Chondrocyte (in vitro differentiated cells): ENCODE results near the gene AKT3. TPM values are rescaled to one million over a fixed set of nuclear protein-coding genes. Genes with fewer than 3 reads are reported as not detected.

Source experiments
- DNase-seq: peaks from one replicate; pipeline ENCODE4 v3.0.0; 2021; ENCODE audit warnings: mixed read lengths, low spot score
- H3K27ac Mint-ChIP-seq: one replicate; pipeline ENCODE4 v1.8.0; 2021; ENCODE audit warnings: mild to moderate bottlenecking, moderate library complexity, mixed read lengths; ENCODE audit not compliant: unreplicated experiment
- H3K27me3 Mint-ChIP-seq: 2 replicates; pipeline ENCODE4 v1.8.0; 2021; ENCODE audit warnings: low read depth, mixed read lengths
- H3K36me3 Mint-ChIP-seq: 2 replicates; pipeline ENCODE4 v1.8.0; 2021; ENCODE audit warnings: low read depth, mixed read lengths
- H3K4me1 Mint-ChIP-seq: 2 replicates; pipeline ENCODE4 v1.8.0; 2021; ENCODE audit warnings: low read depth, mild to moderate bottlenecking, mixed read lengths
- H3K4me3 Mint-ChIP-seq: one replicate; pipeline ENCODE4 v1.8.0; 2021; ENCODE audit warnings: mild to moderate bottlenecking, moderate library complexity, mixed read lengths; ENCODE audit not compliant: unreplicated experiment
- H3K9me3 Mint-ChIP-seq: 2 replicates; pipeline ENCODE4 v1.8.0; 2021; ENCODE audit warnings: low read depth, mixed read lengths
- total RNA-seq: library from RNA; stranded (reverse); gene quantifications from 3 replicates; pipeline ENCODE4 v1.2.1, GENCODE V29; 2021
- TF ChIP-seq, protein P1 (sequence below): fragments of 200-600 bp; sonication (generic); IDR thresholded peaks from 2 replicates; pipeline ENCODE4 v1.5.0; 2021; ENCODE audit warnings: antibody characterized with exemption, mild to moderate bottlenecking, moderate library complexity

AKT3 gene
- total RNA-seq, 1 donor from 2014 or later, result 111 TPM

DNA sequence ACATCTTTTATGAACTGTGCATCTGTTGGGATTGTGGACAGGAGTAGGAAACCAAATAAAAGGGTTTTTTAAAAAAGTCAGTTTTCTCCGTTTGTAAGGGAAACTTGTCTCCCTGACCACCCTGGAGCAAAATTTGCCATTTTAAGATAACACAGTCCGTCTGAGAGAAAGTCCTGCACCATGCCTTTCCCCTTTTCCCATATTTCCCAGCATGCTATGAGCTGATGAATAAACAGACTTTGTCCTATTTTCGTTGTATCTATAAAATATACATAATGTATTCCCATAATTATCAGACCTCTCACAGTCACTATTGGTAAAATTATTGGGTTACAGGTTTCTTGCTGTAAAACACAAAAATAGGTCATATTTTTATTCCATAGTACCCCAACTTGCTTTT lies 1.7 kb upstream of the AKT3 start:
- Mint-ChIP-seq H3K4me1 (peaks cover 25% of the 10 kb centered on the region), H3K27me3 (no peaks in the 10 kb centered on the region), H3K27ac (peak overlapping the region; percentile 67), H3K9me3 (no peaks in the 10 kb centered on the region), H3K4me3 (peak overlapping the region; percentile 80), H3K36me3 (no peaks in the 10 kb centered on the region)
- no peak for DNase-seq
- TF ChIP-seq, protein P1, sequence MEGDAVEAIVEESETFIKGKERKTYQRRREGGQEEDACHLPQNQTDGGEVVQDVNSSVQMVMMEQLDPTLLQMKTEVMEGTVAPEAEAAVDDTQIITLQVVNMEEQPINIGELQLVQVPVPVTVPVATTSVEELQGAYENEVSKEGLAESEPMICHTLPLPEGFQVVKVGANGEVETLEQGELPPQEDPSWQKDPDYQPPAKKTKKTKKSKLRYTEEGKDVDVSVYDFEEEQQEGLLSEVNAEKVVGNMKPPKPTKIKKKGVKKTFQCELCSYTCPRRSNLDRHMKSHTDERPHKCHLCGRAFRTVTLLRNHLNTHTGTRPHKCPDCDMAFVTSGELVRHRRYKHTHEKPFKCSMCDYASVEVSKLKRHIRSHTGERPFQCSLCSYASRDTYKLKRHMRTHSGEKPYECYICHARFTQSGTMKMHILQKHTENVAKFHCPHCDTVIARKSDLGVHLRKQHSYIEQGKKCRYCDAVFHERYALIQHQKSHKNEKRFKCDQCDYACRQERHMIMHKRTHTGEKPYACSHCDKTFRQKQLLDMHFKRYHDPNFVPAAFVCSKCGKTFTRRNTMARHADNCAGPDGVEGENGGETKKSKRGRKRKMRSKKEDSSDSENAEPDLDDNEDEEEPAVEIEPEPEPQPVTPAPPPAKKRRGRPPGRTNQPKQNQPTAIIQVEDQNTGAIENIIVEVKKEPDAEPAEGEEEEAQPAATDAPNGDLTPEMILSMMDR, result no peak

DNA sequence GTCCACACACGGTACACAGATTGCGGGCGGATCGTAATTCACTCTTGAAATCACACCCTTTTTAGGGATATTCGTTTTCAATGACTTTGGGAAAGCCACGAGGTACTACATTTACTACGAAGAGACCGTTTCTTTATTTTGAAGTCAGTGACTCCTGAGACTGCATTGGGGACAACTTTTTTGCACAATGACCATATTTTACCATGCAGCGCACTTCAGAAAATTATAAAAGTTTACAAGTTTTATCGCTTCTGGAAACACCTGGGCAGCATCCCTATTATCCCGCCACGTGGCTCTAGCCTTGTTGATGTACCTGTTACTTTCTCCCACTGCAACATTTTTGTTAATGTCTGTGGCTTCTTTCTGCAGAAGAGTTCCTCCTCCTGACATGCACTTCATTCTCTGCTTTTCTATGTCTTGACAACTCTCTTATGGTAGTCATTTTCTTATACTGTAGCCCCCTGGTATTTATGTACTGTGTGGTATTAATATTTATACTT lies 1.3 kb upstream of the AKT3 start:
- Mint-ChIP-seq H3K4me3 (peak overlapping the region; percentile 80), H3K27me3 (no peaks in the 10 kb centered on the region), H3K27ac (peak overlapping the region; percentile 82), H3K9me3 (no peaks in the 10 kb centered on the region), H3K36me3 (no peaks in the 10 kb centered on the region), H3K4me1 (peaks cover 25% of the 10 kb centered on the region)
- DNase-seq, result no peak
- TF ChIP-seq, protein P1, result no peak

DNA sequence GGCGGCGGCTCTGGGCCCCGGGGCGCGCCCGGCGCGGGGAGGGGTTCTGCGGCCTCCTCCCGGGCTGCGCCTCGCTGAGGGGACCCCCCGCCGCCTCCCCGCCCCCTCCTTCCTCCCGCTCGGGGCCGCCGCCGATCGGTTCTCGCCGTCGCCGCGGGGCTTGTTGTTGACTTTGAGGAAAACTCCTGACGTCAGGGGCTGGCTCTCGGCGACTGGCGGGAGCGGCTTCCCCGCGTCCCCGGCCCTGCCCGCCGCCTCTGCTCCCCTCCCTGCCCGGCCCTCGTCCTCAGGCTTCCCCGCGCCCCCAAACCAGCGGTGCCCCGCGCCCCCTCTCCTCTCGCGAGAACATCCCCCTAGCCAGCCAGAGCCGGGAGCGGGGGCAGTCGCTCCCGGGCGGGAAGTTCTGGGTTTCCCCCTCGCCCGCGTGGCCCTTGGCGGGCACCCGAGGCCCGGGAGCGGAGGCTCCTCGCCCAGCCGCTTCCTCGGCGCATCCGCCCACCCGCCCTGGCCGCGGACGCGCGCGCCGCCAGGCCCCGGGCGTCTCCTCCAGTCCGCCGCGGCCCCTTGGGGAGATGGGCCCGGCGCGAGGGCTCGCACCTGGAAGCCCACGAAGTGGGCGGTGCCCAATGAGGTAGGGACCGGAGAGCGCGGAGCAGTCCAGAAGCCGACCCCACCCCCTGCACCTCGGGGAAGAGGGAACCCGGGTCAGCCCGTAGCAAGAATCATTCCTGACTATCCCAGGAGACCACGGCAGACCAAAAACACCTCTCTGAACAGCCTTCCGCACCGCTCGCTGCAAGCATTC lies 611 bp upstream of the AKT3 start:
- Mint-ChIP-seq H3K4me3 (peak overlapping the region; percentile 80), H3K27me3 (no peaks in the 10 kb centered on the region), H3K36me3 (no peaks in the 10 kb centered on the region), H3K4me1 (peaks cover 22% of the 10 kb centered on the region), H3K27ac (peak overlapping the region; percentile 91), H3K9me3 (no peaks in the 10 kb centered on the region)
- DNase-seq, result peak; percentile 94
- TF ChIP-seq, protein P1, result no peak

DNA sequence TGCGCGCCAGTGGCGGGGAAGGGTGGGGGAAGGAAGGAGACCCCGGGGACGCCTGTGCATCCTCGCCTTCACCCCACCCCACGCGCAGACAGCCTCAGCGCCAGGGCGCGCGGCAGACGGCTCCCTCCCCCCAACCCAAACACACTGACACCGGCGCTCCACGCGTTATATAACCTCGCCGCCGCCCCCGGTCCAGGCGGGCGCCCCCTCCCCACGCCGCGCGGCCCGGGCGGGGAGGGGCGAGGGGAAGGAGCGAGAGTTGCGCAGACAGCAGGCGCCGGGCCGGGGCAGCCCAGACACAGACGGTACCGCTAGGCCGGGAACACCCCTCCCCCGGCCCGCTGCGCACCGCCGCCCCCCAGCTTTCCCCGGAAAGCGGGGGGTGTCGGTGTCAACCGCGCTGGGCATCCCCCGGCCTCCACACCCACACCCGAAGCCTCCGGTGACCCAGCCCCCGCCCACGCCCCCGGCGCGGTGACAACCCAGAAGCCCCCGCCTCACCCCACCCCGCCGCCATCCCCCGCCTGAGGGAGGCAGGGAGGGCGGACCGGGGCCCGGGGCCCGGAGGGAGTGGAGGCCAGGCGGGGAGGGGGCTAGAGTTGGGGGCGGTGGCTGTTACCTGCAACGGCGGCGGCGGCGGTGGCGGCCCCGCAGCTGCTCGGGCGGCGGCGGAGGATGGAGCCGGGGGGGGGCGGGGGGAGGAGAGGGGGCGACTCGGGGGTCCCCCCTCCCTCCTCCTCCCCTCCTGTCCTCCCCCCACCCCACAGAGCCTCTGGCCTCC lies 432 bp downstream of the AKT3 start:
- DNase-seq, result no peak
- H3K4me1 Mint-ChIP-seq, result peaks cover 22% of the 10 kb centered on the region
- H3K27ac Mint-ChIP-seq, result peak overlapping the region; percentile 93
- peak overlapping the region; percentile 92 for H3K4me3 Mint-ChIP-seq
- TF ChIP-seq, protein P1, result no peak
- H3K27me3 Mint-ChIP-seq, result no peaks in the 10 kb centered on the region
- no peaks in the 10 kb centered on the region for H3K9me3 Mint-ChIP-seq
- no peaks in the 10 kb centered on the region for H3K36me3 Mint-ChIP-seq

DNA sequence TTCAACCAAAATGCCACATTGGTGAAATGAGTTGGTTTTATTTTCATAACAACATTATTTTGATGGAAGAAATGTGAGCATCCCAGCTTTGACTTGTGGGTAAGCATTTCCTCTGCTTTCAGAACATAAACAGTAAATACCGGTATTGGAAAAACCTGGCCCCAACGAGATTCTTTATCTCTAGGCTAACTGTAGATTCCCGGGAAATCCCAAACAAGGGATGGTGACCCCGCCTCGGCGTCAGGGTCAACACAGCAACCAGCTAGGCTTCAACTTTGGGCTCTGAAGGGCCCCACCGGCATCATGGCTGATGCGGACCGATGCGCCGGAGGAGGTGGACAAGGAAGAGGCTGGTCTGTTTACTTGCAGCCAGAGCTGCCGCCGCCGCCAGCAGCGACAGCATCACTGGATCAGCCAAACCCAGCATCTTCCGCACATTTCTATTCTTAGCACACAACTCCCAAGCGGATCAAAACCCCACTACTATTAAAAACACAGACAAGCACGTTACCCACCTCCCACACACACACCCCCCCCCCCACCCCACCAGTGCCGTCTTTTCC lies 1.1 kb downstream of the AKT3 start:
- H3K27me3 Mint-ChIP-seq, result no peaks in the 10 kb centered on the region
- TF ChIP-seq, protein P1, result no peak
- DNase-seq, result no peak
- peaks cover 22% of the 10 kb centered on the region for H3K4me1 Mint-ChIP-seq
- peak overlapping the region; percentile 93 for H3K27ac Mint-ChIP-seq
- no peaks in the 10 kb centered on the region for H3K36me3 Mint-ChIP-seq
- H3K4me3 Mint-ChIP-seq, result peak overlapping the region; percentile 92
- H3K9me3 Mint-ChIP-seq, result no peaks in the 10 kb centered on the region
